ENCODE data around the gene C2CD4B. TPM values are rescaled to one million over a fixed set of nuclear protein-coding genes. Genes with fewer than 3 reads are reported as not detected.

Gene C2CD4B
- total and polyA plus RNA-seq, 2 of the 13 experiments (the other 11 are each of a cell fraction or from before 2014, with no cell fraction given), result not detected

DNA sequence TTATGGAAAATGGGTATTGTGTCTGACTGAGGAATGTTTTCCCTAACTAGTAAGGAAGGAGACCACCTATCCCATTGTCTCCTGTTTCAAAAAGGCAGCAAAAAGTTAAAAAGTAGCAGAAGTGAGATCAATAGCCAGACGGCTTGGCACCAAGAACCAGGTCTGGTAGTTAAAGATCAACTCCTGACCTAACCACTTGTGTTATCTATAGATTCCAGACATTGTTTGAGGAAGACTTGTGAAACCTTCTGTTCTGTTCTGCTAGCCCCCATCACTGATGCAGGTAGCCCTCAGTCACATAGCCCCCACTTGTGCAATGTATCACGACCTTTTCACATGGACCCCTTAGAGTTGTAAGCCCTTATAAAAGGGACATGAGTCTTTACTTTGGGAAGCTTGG, 46.3 kb upstream of the C2CD4B start:
- ATAC-seq (peak; percentile 74), DNase-seq (ENCODE audit: low spot score) (peak; percentile 70), FAIRE-seq (peak; percentile 43)
- Histone ChIP-seq H3K36me3 (replicated peaks in 1 of 2; ENCODE audit: control insufficient read depth in 1 of 2, insufficient read depth in 2 of 2, low read length in 2 of 2) (no peaks in the 10 kb centered on the region), H2AFZ (ENCODE audit: low read length) (no peak overlapping the region), H3K27me3 (ENCODE audit: control insufficient read depth in 1 of 2, insufficient read depth in 2 of 2, low read length in 2 of 2) (no peaks in the 10 kb centered on the region), H3K4me1 (ENCODE audit: insufficient read depth, low read length) (peaks cover 37% of the 10 kb centered on the region), H3K27ac (ENCODE audit: extremely low read length, insufficient read depth, low read length) (no peak overlapping the region), H3K4me2 (ENCODE audit: low read depth, low read length) (no peak overlapping the region), H3K9me3 (ENCODE audit: low read length) (peaks cover 6% of the 10 kb centered on the region), H3K9ac (ENCODE audit: insufficient read depth, low read depth, low read length) (no peak overlapping the region), H4K20me1 (ENCODE audit: insufficient read depth, low read length) (no peaks in the 10 kb centered on the region), H3K4me3 (replicated peaks in 1 of 3; ENCODE audit: insufficient read depth in 1 of 3, low read depth in 2 of 3, low read length in 3 of 3) (no peak overlapping the region), H3K79me2 (ENCODE audit: insufficient read depth, low read length) (no peaks in the 10 kb centered on the region)
- POLR2A ChIA-PET, result no interaction called here
- intact Hi-C loops (cut with micrococcal nuclease; ENCODE audit: unreplicated experiment), result no loop called here
- in situ Hi-C loops (cut with HindIII; ENCODE audit: extremely low pct_ligation_motif_present, low pct_unique_long_range_greater_than_20kb), result no loop called here
- WGBS (ENCODE audit: low lambda C conversion rate), result 0% methylated on average over 2 of the region's 2 CpGs
- no TSS peak for BruUV-seq (replicated peaks)
- CTCF ChIA-PET (ENCODE audit: low intra/inter-chr PET ratio, low total read pairs), result no interaction called here
- TF ChIP-seq, protein P1, sequence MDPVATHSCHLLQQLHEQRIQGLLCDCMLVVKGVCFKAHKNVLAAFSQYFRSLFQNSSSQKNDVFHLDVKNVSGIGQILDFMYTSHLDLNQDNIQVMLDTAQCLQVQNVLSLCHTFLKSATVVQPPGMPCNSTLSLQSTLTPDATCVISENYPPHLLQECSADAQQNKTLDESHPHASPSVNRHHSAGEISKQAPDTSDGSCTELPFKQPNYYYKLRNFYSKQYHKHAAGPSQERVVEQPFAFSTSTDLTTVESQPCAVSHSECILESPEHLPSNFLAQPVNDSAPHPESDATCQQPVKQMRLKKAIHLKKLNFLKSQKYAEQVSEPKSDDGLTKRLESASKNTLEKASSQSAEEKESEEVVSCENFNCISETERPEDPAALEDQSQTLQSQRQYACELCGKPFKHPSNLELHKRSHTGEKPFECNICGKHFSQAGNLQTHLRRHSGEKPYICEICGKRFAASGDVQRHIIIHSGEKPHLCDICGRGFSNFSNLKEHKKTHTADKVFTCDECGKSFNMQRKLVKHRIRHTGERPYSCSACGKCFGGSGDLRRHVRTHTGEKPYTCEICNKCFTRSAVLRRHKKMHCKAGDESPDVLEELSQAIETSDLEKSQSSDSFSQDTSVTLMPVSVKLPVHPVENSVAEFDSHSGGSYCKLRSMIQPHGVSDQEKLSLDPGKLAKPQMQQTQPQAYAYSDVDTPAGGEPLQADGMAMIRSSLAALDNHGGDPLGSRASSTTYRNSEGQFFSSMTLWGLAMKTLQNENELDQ (CRISPR knock-in tag; IDR thresholded peaks at IDR 0.05; ENCODE audit: borderline replicate concordance), result no peak
- TF ChIP-seq GPN1 (CRISPR knock-in tag; IDR thresholded peaks at IDR 0.05; ENCODE audit: borderline replicate concordance), result no peak
- TF ChIP-seq SRF (IDR thresholded peaks at IDR 0.05; ENCODE audit: low read depth, low read length), result no peak
- no peak for TF ChIP-seq RNF2 (conservative IDR thresholded peaks at IDR 0.05; ENCODE audit: low read depth)
- TF ChIP-seq, protein P2, sequence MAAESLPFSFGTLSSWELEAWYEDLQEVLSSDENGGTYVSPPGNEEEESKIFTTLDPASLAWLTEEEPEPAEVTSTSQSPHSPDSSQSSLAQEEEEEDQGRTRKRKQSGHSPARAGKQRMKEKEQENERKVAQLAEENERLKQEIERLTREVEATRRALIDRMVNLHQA (CRISPR knock-in tag; IDR thresholded peaks at IDR 0.05), result no peak
- TF ChIP-seq, protein P3, sequence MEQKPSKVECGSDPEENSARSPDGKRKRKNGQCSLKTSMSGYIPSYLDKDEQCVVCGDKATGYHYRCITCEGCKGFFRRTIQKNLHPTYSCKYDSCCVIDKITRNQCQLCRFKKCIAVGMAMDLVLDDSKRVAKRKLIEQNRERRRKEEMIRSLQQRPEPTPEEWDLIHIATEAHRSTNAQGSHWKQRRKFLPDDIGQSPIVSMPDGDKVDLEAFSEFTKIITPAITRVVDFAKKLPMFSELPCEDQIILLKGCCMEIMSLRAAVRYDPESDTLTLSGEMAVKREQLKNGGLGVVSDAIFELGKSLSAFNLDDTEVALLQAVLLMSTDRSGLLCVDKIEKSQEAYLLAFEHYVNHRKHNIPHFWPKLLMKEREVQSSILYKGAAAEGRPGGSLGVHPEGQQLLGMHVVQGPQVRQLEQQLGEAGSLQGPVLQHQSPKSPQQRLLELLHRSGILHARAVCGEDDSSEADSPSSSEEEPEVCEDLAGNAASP (CRISPR knock-in tag; IDR thresholded peaks at IDR 0.05; ENCODE audit: borderline replicate concordance), result no peak
- no peak for TF ChIP-seq MBNL3 (CRISPR knock-in tag; conservative IDR thresholded peaks at IDR 0.05)
- TF ChIP-seq ZSCAN9 (CRISPR knock-in tag; IDR thresholded peaks at IDR 0.05; ENCODE audit: borderline replicate concordance), result no peak
- 0 out of 2 replicates have a peak, but pooled peaks have one; percentile 18 for TF ChIP-seq NR2F6 (IDR thresholded peaks at IDR 0.05)
- TF ChIP-seq NR2F6 (CRISPR knock-in tag; IDR thresholded peaks at IDR 0.05), result no peak
- TF ChIP-seq, protein P4, sequence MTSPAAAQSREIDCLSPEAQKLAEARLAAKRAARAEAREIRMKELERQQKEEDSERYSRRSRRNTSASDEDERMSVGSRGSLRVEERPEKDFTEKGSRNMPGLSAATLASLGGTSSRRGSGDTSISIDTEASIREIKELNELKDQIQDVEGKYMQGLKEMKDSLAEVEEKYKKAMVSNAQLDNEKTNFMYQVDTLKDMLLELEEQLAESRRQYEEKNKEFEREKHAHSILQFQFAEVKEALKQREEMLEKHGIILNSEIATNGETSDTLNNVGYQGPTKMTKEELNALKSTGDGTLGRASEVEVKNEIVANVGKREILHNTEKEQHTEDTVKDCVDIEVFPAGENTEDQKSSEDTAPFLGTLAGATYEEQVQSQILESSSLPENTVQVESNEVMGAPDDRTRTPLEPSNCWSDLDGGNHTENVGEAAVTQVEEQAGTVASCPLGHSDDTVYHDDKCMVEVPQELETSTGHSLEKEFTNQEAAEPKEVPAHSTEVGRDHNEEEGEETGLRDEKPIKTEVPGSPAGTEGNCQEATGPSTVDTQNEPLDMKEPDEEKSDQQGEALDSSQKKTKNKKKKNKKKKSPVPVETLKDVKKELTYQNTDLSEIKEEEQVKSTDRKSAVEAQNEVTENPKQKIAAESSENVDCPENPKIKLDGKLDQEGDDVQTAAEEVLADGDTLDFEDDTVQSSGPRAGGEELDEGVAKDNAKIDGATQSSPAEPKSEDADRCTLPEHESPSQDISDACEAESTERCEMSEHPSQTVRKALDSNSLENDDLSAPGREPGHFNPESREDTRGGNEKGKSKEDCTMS (CRISPR knock-in tag; conservative IDR thresholded peaks at IDR 0.05), result no peak
- TF ChIP-seq ZNF567 (CRISPR knock-in tag; IDR thresholded peaks at IDR 0.05; ENCODE audit: borderline replicate concordance), result no peak
- TF ChIP-seq, protein P5, sequence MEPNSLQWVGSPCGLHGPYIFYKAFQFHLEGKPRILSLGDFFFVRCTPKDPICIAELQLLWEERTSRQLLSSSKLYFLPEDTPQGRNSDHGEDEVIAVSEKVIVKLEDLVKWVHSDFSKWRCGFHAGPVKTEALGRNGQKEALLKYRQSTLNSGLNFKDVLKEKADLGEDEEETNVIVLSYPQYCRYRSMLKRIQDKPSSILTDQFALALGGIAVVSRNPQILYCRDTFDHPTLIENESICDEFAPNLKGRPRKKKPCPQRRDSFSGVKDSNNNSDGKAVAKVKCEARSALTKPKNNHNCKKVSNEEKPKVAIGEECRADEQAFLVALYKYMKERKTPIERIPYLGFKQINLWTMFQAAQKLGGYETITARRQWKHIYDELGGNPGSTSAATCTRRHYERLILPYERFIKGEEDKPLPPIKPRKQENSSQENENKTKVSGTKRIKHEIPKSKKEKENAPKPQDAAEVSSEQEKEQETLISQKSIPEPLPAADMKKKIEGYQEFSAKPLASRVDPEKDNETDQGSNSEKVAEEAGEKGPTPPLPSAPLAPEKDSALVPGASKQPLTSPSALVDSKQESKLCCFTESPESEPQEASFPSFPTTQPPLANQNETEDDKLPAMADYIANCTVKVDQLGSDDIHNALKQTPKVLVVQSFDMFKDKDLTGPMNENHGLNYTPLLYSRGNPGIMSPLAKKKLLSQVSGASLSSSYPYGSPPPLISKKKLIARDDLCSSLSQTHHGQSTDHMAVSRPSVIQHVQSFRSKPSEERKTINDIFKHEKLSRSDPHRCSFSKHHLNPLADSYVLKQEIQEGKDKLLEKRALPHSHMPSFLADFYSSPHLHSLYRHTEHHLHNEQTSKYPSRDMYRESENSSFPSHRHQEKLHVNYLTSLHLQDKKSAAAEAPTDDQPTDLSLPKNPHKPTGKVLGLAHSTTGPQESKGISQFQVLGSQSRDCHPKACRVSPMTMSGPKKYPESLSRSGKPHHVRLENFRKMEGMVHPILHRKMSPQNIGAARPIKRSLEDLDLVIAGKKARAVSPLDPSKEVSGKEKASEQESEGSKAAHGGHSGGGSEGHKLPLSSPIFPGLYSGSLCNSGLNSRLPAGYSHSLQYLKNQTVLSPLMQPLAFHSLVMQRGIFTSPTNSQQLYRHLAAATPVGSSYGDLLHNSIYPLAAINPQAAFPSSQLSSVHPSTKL (CRISPR knock-in tag; IDR thresholded peaks at IDR 0.05), result 0 out of 2 replicates have a peak, but pooled peaks have one; percentile 13
- no peak for TF ChIP-seq SNAI1 (CRISPR knock-in tag; IDR thresholded peaks at IDR 0.05; ENCODE audit: borderline replicate concordance)
- no peak for TF ChIP-seq HMG20A (CRISPR knock-in tag; IDR thresholded peaks at IDR 0.05; ENCODE audit: borderline replicate concordance)
- peak; percentile 14; the same call in 1 of the 2 replicates for TF ChIP-seq CEBPG (CRISPR knock-in tag; IDR thresholded peaks at IDR 0.05)
